SHP77 (cell line): ENCODE results near the gene TRIM27.
"Not testable (repeated sequence)": the region's sequence is repeated elsewhere in the genome, so short reads cannot be mapped to it uniquely, and the experiment has no call there.

Experiments used
- DNase-seq, 2 experiments: peaks; one replicate each; lab custom pipeline; 2025; lab: John Stamatoyannopoulos, UW

Gene TRIM27

GRCh38 chr6:28896505-28897368, 27.0 kb downstream of the TRIM27 start:
- peak; percentile 48 to 67 for DNase-seq

GRCh38 chr6:28895131-28895812, 28.5 kb downstream of the TRIM27 start:
- DNase-seq: peak; percentile 95 to 96

GRCh38 chr6:28893172-28893799, 30.5 kb downstream of the TRIM27 start:
- no peak for DNase-seq

GRCh38 chr6:28892525-28892924, 31.3 kb downstream of the TRIM27 start:
- no peak for DNase-seq

DNA sequence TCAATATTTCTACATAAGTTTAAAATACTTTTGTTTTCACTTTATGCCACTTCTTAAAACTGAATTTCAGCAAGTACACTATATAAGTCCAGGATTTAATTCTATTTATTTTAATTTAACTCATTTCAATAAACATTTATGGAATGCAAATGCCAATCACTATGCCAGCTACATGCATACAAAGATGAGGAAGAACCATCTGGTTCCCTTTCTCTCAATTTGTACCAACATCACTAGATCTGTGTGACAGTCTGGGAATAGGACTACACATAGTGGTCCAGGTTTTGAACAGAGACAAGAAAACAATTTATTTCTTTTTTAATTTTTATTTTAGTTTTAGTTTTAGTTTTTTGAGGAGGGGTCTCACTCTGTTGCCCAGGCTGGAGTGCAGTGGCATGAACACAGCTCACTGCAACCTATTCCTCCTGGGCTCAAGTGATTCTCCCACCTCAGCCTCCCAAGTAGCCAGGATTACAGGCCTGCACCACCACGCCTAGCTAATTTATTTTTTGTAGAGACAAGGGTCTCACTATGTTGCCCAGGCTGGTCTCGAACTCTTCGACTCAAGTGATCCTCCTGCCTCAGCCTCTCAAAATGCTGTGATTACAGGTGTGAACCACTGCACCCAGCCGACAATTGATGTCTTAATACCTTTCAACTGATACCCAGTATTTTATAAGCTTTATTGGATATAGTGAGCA, 35.8 kb downstream of the TRIM27 start:
- no peak for DNase-seq

GRCh38 chr6:28886079-28886439, 37.7 kb downstream of the TRIM27 start:
- DNase-seq: no peak

DNA sequence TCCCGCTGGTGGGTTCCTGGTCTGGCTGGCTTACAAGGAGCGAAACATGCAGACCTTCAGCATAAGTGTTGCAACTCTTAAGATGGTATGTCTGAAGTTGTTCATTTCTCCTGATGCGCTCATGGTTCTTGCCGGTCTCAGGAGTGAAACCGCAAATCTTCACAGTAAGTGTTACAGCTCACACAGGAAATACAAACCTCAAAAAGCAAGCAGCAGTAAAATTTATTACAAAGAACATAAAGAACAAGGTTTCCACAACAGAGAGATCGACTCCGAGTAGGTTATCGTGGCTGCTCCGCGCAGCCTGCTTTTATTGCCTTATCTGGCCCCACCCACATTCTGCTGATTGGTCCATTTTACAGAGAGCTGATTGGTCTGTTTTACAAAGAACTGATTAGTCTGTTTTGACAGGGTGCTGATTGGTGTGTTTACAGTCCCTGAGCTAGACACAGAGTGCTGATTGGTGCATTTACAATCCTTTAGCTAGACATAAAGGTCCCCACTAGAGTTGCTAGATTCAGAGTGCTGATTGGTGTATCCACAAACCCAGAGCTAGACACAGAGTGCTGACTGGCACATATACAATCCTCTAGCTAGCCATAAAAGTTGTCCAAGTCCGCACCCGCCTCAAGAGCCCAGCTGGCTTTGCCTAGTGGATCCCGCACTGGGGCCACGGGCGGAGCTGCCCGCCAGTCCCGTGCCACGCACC, 39.2 kb downstream of the TRIM27 start:
- no peak for DNase-seq

DNA sequence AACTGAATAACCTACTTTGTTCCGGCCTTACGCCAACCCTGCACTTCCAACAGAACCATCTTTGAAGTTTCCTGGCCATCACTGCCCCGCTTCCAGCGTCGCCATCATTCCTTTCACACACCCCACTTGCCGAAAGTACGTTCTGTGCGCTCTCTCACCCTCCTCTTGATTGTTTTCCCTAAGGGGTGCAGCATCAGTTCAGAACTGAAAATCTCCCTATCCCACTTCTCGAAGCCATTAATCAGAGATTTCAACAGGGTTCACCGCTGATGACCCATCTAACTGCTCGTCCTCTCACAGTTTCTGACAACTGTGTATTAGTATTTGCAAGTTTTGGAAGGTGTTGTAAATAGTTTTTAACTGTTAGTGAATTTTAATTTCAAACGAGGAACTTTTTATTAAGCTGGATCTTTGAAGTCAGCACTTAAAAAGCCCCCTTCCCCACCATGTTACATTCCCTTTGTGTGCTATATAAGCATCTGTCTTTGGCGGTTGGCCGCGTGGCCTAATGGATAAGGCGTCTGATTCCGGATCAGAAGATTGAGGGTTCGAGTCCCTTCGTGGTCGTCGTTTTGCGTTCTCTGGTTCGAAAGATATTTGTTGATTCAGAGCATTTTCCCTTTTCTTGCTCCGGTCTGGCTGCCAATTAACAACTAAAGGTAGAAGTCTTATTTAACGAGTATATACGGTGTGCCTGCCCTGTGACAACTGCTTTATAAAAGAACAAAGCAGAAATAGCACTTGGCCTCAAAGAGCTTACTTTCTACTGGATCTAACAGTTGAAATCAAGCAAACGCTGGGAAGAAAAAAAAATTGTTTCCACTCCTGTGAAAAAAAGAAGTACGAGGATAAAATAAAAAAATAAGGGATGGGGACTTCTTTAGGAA, 42.6 kb downstream of the TRIM27 start:
- DNase-seq: peak; percentile 60 to 64

- no peak for DNase-seq
These were observed 43.3 kb downstream of the TRIM27 start for GRCh38 chr6:28880519-28880893.

GRCh38 chr6:28876710-28877109, 47.1 kb downstream of the TRIM27 start:
- DNase-seq: no peak

GRCh38 chr6:28875191-28875747, 48.5 kb downstream of the TRIM27 start:
- no peak for DNase-seq

GRCh38 chr6:28872157-28872817, 51.5 kb downstream of the TRIM27 start:
- not testable (repeated sequence) for DNase-seq

DNA sequence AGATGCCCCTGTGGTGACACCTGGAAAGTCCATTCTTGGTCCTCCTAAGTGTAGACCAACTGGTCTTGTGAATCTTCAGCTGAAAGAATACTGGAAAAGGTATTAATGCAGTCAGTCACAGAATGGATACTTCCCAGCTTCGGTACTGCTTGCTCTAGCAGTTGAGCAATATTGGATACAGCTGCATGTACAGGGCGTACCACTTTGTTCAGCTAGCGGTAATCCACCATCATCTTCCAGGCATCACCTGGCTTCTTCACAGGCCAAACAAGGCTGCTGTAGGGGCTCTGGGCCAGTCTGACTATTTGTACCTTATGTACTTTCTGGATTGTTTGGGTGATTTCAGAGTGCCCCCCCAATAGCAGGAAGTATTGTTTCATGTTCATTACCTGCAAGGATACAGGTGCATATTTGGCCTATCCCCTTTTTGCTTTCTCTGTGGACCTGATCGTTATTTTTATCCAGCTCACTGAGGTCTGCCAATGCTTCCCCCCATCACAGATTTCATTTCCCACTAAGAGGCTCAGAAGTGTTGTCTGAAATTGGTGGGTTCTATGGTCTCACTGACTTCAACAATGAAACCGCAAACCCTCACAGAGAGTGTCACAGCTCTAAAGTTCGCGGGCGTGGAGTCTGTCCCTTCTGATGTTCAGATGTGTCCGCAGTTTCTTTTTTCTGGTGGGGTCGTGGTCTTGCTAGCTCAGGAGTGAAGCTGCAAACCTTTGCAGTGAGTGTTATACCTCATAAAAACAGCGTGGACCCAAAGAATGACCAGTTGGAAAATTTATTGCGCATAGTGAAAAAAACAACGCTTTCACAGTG, 52.2 kb downstream of the TRIM27 start:
- DNase-seq: no peak

- no peak for DNase-seq
These were observed 54.9 kb downstream of the TRIM27 start for GRCh38 chr6:28868873-28869272.

- DNase-seq: peak; percentile 48 to 58
These were observed 56.7 kb downstream of the TRIM27 start for GRCh38 chr6:28867086-28867409.

- DNase-seq: peak; percentile 77 to 80
These were observed 57.3 kb downstream of the TRIM27 start for GRCh38 chr6:28866205-28867085.

DNA sequence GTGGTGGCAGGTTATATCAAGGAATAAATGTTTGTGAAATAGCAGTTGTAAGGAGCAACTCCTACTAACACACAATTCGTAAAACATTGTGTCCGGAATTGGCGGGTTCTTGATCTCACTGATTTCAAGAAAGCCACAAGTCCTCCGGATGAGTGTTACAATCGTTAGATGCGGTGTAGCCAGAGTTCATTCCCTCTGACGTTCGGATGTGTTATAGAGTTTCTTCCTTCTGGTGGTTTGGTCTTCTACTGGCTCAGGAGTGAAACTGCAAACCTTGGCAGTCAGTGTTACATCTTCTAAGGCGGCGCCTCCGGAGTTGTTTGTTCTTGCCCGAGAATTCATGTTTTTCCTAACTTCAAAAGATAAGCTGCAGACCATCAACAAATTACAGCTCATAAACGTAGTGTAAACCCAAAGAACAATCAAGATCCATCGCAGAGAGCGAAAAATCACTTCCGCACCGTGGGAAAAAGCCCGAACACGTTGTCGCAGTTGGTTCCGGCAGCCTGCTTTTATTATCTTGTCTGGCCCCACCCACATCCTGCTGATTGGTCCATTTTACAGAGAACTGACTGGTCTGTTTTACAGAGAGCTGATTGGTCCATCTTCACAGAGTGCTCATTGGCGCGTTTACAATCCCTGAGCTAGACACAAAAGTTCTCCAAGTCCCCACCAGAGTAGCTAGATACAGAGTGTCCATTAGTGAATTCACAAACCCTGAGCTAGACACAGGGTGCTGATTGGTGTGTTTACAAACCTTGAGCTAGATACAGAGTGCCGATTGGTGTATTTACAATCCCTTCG, 58.2 kb downstream of the TRIM27 start:
- peak; percentile 93 to 95 for DNase-seq
